ENCODE data around the gene TPST2. TPM values are rescaled to one million over a fixed set of nuclear protein-coding genes. Genes with fewer than 3 reads are reported as not detected.

Gene TPST2
- total RNA-seq, 1 experiment from 2014 or later: 11.8 TPM

- no peak overlapping the region for H3K4me3 ChIP-seq (replicated peaks in 1 of 2; ENCODE audit: low read depth in 1 of 2, low read length in 2 of 2)
- no peaks in the 10 kb centered on the region for H3K79me2 ChIP-seq (ENCODE audit: insufficient read depth, low read length)
- H4K20me1 ChIP-seq (ENCODE audit: insufficient read depth): no peaks in the 10 kb centered on the region
- DNase-seq (ENCODE audit: low read depth, low spot score): no peak
- POLR2A ChIA-PET: no interaction called here
- intact Hi-C loops (cut with micrococcal nuclease): no loop called here
- CTCF ChIA-PET: no interaction called here
- RAD21 ChIA-PET (ENCODE audit: low non-redundant PET in 1 of 2, low total read pairs in 2 of 2, uncharacterized antibody in 2 of 2, unreplicated experiment in 2 of 2): no interaction called here
- H3K9me3 ChIP-seq (ENCODE audit: control insufficient read depth in 1 of 2, insufficient read depth in 1 of 2, low read depth in 1 of 2, low read length in 2 of 2): no peaks in the 10 kb centered on the region
- H3K9me2 ChIP-seq (ENCODE audit: insufficient read depth): no peaks in the 10 kb centered on the region
- H3K27me3 ChIP-seq (ENCODE audit: insufficient read depth, low read length): no peaks in the 10 kb centered on the region
- H3K4me2 ChIP-seq (ENCODE audit: low read length): no peak overlapping the region
- no peak for ATAC-seq
- no peak overlapping the region for H3K9ac ChIP-seq (ENCODE audit: low read length)
- TF ChIP-seq JUND (IDR thresholded peaks at IDR 0.05) (no peak), CBX3 (IDR thresholded peaks at IDR 0.05; ENCODE audit: low read depth) (no peak), POLR2A (IDR thresholded peaks at IDR 0.05; ENCODE audit: borderline replicate concordance, extremely low read depth, insufficient read depth, insufficient read length) (no peak), ZBTB33 (IDR thresholded peaks at IDR 0.05; ENCODE audit: extremely low read depth, insufficient replicate concordance, low read length) (no peak), MAX (IDR thresholded peaks at IDR 0.05) (no peak), ZFX (IDR thresholded peaks at IDR 0.05) (no peak), REST (IDR thresholded peaks at IDR 0.05; ENCODE audit: low read depth) (no peak), RAD21 (IDR thresholded peaks at IDR 0.05; ENCODE audit: low read depth) (no peak), YY1 (IDR thresholded peaks at IDR 0.05; ENCODE audit: extremely low read depth, insufficient replicate concordance, low read depth, low read length) (no peak), EZH2 (IDR thresholded peaks at IDR 0.05) (no peak), ELF1 (IDR thresholded peaks at IDR 0.05; ENCODE audit: borderline replicate concordance, low read depth) (no peak), ATF3 (IDR thresholded peaks at IDR 0.05) (no peak), EGR1 (IDR thresholded peaks at IDR 0.05; ENCODE audit: low read depth) (no peak), SRF (IDR thresholded peaks at IDR 0.05; ENCODE audit: low read depth) (no peak), CEBPB (IDR thresholded peaks at IDR 0.05; ENCODE audit: low read depth) (no peak), SIN3A (IDR thresholded peaks at IDR 0.05; ENCODE audit: low read depth) (no peak), TCF7L2 (IDR thresholded peaks at IDR 0.05; ENCODE audit: borderline replicate concordance, extremely low read depth, insufficient read depth, insufficient read length) (no peak), CTCF (IDR thresholded peaks at IDR 0.05 in 2 of 3, conservative IDR thresholded peaks at IDR 0.05 in 1 of 3; ENCODE audit: borderline replicate concordance in 1 of 3, insufficient read depth in 1 of 3, low read depth in 2 of 3, low read length in 2 of 3) (no peak)
- no TSS peak for BruUV-seq (replicated peaks)
- peaks cover 13 to 17% of the 10 kb centered on the region in 2 experiments for H3K4me1 ChIP-seq (ENCODE audit: control insufficient read depth in 1 of 2, insufficient read depth in 2 of 2, low read length in 2 of 2)
- no peak overlapping the region for H3K27ac ChIP-seq (ENCODE audit: low read depth, low read length)
- no peaks in the 10 kb centered on the region for H3K36me3 ChIP-seq (ENCODE audit: control insufficient read depth in 1 of 2, insufficient read depth in 2 of 2, low read length in 2 of 2)
- H2AFZ ChIP-seq (ENCODE audit: low read depth, low read length, poor library complexity, severe bottlenecking): no peak overlapping the region
Measured at GRCh38 chr22:26548984-26549383, 40.9 kb downstream of the TPST2 start.

All from HCT116 (cell line).